Adipocyte (in vitro differentiated cells): ENCODE data around the gene CRHR1.
A peak's percentile ranks its signal among the peaks of the same experiment; 100 is the strongest.

ENCODE experiments used
- DNase-seq: peaks from one replicate; pipeline ENCODE4 v3.0.0-alpha.2; 2015; ENCODE audit warnings: low read depth
- H3K27me3 ChIP-seq: replicated peaks from 2 replicates; pipeline ENCODE4 v1.7.0; 2013; ENCODE audit warnings: mild to moderate bottlenecking, low read length, moderate library complexity; ENCODE audit not compliant: control insufficient read depth, insufficient read depth
- H3K36me3 ChIP-seq: 2 replicates; pipeline ENCODE4 v1.7.0; 2013; ENCODE audit warnings: low read length, mild to moderate bottlenecking, moderate library complexity; ENCODE audit not compliant: control insufficient read depth, insufficient read depth, severe bottlenecking
- H3K4me1 ChIP-seq: 2 replicates; pipeline ENCODE4 v1.7.0; 2013; ENCODE audit warnings: mild to moderate bottlenecking, low read length, moderate library complexity; ENCODE audit not compliant: control insufficient read depth, insufficient read depth
- H3K4me3 ChIP-seq: 2 replicates; pipeline ENCODE4 v1.7.0; 2013; ENCODE audit warnings: mild to moderate bottlenecking, low read length, moderate library complexity
- H3K9ac ChIP-seq: 2 replicates; pipeline ENCODE4 v1.7.0; 2013; ENCODE audit warnings: mild to moderate bottlenecking, low read length, moderate library complexity
- H3K9me3 ChIP-seq: 2 replicates; pipeline ENCODE4 v1.7.0; 2013; ENCODE audit warnings: mild to moderate bottlenecking, low read length, moderate library complexity; ENCODE audit not compliant: control insufficient read depth

CRHR1 gene

DNA sequence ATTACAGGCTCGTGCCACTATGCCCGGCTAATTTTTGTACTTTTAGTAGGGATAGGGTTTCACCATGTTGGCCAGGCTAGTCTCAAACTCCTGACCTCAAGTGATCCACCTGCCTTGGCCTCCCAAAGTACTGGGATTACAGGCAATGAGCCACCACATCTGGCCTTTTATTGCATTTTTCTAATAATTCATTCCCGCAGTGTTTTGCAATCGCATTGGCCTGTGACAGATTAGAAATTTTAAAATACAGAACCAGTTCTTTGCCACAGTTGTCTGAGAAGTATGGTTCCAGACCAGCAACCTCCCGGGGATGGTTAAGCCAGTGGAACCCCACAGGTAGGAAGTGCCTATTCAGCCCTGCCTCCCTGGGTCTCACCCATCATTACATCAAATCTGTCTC lies 3.2 kb upstream of the CRHR1 start:
- peaks cover 3% of the 10 kb centered on the region for H3K4me1 ChIP-seq
- no peak for DNase-seq
- no peaks in the 10 kb centered on the region for H3K9me3 ChIP-seq
- H3K36me3 ChIP-seq, result no peaks in the 10 kb centered on the region
- H3K27me3 ChIP-seq, result peaks cover 70% of the 10 kb centered on the region
- no peak overlapping the region for H3K9ac ChIP-seq
- no peak overlapping the region for H3K4me3 ChIP-seq

DNA sequence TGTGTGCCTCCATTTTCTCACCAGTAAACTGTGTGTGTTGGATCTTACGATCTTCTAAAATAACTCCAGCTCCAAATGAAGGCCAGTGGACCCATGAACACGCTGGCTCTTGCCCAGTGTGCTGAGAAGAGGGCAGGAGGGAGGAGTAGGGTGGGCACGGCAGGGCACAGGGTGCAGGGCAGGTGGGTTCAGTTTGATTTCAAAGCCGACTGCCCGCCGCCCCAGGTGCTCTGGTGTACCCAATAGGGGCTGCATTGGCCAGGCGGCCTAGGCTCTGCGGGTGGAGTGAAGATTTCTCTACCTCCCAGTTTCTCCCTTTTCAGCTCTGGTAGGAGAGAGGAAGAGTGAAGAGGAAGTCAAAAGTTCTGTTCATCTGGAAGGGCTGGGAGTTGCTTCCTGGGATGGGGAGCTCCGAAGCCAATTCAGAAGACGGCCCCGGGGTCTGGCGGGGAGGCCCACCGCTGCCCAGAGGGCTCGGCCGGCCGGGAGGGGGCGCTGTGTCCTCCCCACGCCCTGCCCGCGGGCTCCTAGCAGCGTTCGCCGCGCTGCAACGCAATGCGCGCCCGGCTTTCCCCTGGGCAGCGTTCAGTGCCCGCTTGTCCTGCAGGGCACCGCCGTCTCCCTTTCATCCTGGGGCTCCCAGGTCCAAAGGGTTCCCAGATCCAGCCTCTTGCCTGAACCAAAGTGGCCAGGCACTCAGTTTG lies 1.1 kb upstream of the CRHR1 start:
- Histone ChIP-seq H3K9me3 (no peaks in the 10 kb centered on the region), H3K9ac (no peak overlapping the region), H3K4me1 (peaks cover 3% of the 10 kb centered on the region), H3K36me3 (no peaks in the 10 kb centered on the region), H3K4me3 (no peak overlapping the region), H3K27me3 (peaks cover 74% of the 10 kb centered on the region)
- peak; percentile 24 for DNase-seq

DNA sequence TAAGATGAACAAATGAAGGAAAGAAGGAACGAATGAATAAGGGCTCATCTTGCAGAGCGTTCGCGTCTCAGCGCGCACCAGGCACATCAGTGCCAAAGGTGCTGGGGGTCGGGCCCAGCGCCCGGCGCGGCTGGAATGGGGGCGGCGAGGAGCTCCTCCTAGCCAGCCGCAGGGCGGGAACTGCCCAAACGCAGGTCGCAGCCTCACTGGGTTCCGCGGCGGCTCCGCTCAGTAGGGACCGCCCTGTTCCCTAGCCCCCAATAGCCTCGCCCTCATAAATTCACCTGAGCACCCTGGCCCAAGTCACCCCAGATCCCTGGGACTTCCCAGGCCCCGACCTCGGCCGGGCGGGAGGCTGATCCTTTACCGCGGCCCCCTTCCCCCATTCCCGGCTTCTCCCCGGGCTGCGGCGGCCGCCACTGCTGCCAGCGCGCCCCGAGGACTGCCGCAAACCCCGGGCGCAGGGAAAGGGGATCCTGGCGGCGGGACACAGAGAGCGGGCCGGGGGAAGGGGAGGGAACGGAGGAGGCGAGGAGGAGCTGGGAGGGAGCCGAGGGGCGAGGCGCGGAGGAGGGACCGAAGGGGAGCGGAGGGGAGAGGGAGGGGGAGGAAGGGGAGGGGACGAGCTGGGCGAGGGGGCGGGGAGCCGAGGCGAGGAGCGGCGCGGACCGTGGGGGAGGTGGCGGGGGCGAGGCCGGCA lies 377 bp upstream of the CRHR1 start:
- DNase-seq, result peak; percentile 20
- Histone ChIP-seq H3K27me3 (peaks cover 76% of the 10 kb centered on the region), H3K9ac (no peak overlapping the region)

DNA sequence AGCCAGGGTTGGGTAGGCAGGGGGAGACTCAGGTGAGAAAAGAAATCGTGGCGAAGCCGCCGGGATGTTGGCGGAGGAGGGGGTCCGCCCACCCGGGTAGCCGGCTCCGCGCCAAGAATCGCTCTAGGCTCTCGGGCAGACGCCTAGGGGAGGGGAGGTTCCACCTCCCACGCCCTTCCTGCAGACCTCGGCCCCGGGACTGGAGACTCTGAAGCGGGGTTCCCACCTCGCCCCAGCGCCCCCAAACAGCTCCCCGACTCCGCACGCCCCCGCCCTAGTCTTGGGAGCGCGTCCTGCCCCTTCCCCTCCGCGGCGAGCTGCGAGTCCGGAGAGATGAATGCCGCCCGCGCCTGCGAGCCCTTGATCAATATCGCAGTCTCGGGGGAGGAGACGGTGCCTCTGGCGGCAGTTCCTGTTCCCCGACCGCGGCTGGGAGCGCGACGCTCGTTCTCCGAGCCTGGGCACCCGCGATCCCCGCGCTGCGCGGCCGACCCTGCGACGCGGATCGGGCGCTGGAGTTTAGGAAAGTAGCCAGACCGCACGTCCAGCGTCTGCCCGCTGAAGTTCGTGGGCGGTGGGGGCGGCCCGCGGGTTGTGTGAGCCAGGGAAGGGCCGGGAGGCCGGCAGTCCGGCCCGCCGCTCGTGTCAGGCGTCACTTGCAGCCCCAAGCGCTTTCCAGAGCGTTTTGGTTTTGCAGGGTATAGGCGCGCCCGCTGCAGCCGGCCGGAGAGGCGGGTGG lies 790 bp downstream of the CRHR1 start:
- peak; percentile 45 for DNase-seq
- peaks cover 78% of the 10 kb centered on the region for H3K27me3 ChIP-seq

More for the DNA sequence above, 377 bp upstream of the CRHR1 start:
- Histone ChIP-seq H3K4me3 (no peak overlapping the region), H3K36me3 (no peaks in the 10 kb centered on the region), H3K4me1 (peaks cover 3% of the 10 kb centered on the region), H3K9me3 (no peaks in the 10 kb centered on the region)

DNA sequence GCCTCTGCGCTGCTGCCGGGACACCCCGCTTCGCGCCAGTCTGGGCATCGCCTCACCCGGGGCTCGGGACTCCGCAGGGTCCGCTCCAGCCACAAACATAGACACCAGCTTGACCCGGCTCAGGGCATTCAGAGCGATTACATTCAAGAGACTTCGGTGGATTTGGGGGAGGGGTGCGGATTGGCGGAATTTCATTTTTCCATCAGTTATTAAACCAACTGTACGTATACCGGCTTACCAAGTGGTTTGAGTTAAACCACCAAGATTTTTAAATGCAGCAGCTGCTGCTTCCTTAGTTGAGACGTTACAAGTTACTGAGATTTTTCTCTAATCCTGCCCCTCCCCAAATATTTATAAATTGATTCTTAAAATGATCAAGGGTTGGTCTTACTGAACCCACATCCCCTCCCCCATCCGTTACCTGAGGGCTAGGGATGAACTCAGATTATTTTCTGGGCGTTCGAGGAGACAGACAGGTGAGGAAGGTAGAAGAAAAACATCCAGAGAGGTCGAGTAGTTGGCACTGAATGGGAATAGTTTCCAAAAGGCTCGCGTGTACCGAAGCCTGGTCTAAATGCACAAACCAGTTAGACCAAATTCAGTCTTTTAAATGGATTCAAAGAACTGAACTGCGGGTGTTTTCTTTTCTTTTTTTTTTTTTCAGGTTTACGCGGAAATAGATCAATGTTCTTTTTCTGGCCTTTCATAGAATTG lies 1.5 kb downstream of the CRHR1 start:
- Histone ChIP-seq H3K9me3 (no peaks in the 10 kb centered on the region), H3K4me1 (peaks cover 3% of the 10 kb centered on the region), H3K4me3 (peak overlapping the region; percentile 37), H3K9ac (no peak overlapping the region), H3K27me3 (peaks cover 78% of the 10 kb centered on the region), H3K36me3 (no peaks in the 10 kb centered on the region)
- no peak for DNase-seq

More for the DNA sequence above, 790 bp downstream of the CRHR1 start:
- Histone ChIP-seq H3K36me3 (no peaks in the 10 kb centered on the region), H3K9ac (no peak overlapping the region), H3K9me3 (no peaks in the 10 kb centered on the region), H3K4me3 (peak overlapping the region; percentile 37), H3K4me1 (peaks cover 3% of the 10 kb centered on the region)

DNA sequence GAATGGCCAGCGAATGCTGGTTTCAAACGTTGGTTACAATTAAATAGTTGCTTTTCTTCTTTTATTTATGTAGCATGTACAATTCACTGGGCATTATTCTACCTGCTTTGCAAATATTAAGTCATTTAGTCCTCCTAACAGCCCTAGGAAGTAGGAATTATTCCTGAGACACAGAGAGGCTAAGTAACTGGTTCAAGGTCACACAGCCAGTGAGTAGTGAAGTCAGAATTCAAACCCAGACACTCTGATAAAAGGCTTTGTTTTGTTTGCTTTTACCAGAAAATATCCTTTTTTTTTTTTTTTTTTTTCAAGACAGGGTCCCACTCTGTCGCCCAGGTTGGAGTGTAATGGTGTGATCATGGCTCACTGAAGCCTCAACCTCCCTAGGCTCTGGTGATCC lies 2.2 kb downstream of the CRHR1 start:
- DNase-seq, result no peak
- H3K9ac ChIP-seq, result no peak overlapping the region

DNA sequence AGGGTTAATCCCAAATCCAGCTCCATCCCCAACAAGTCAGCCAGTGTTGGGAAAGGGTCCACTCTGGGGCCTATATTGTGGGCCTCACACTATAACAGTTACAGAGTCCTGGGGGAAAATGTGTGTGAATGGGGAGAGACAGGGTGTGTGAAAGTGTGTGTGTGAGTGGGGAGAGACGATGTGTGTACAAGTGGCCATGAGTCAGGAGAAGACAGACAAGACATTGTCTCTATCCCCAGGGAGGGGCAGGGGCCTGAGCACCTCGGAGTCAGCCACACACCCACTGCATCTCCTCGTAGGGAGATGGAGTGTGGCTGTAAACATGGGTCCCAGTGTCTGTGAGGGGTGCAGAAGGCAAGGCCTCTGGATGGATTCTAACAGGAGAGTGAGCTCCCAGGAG lies 2.9 kb downstream of the CRHR1 start:
- H3K27me3 ChIP-seq, result peaks cover 87% of the 10 kb centered on the region
- DNase-seq, result no peak
- no peaks in the 10 kb centered on the region for H3K9me3 ChIP-seq
- no peak overlapping the region for H3K4me3 ChIP-seq
- H3K9ac ChIP-seq, result no peak overlapping the region
- H3K36me3 ChIP-seq, result no peaks in the 10 kb centered on the region
- no peaks in the 10 kb centered on the region for H3K4me1 ChIP-seq

More for the DNA sequence above, 2.2 kb downstream of the CRHR1 start:
- Histone ChIP-seq H3K27me3 (peaks cover 83% of the 10 kb centered on the region), H3K9me3 (no peaks in the 10 kb centered on the region), H3K4me3 (no peak overlapping the region), H3K4me1 (peaks cover under 1% of the 10 kb centered on the region), H3K36me3 (no peaks in the 10 kb centered on the region)

DNA sequence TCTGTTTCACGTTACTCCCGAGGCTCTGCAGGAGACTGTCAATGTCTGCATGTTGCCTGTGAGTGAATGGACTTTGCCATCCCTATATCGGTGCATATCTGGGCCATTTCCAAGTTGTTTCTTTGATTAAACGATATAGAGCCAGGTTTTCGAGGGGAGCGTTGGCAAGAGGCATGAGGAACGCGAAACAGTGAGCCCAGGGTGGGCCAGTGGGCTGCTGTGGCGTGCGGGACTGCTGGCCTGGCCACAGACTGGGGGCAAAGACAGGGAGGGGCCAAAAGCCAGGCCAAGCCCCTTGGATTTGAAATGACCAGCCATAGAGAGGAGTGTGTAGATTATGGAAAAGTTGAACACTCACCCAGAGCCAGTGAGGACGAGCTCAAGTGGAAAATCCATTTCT lies 3.5 kb downstream of the CRHR1 start:
- H3K36me3 ChIP-seq, result no peaks in the 10 kb centered on the region
- no peak for DNase-seq
- no peak overlapping the region for H3K9ac ChIP-seq
- H3K4me1 ChIP-seq, result no peaks in the 10 kb centered on the region
- H3K27me3 ChIP-seq, result peaks cover 87% of the 10 kb centered on the region
- H3K9me3 ChIP-seq, result no peaks in the 10 kb centered on the region
- no peak overlapping the region for H3K4me3 ChIP-seq

DNA sequence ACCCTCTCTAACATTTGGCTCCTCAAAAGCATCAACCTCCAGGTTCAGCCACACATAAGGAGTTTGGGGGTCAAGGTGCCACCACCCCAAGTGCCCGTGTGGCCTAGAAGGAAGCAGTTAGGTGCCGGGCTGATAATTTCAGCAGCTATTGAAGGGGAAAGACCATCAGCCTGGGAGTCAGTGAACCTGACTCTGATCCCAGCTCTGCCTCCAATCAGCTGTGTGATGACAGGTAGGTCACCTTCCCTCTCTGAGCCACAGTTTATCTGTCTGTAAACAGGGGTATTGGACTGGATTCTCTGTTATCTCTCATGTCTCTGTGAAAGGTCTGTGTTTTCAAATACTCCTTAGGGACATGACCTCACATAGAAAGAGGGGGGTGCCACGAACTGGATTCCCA lies 3.9 kb downstream of the CRHR1 start:
- Histone ChIP-seq H3K4me3 (no peak overlapping the region), H3K9me3 (no peaks in the 10 kb centered on the region), H3K9ac (no peak overlapping the region), H3K36me3 (no peaks in the 10 kb centered on the region), H3K27me3 (peaks cover 87% of the 10 kb centered on the region), H3K4me1 (no peaks in the 10 kb centered on the region)
- DNase-seq, result no peak

DNA sequence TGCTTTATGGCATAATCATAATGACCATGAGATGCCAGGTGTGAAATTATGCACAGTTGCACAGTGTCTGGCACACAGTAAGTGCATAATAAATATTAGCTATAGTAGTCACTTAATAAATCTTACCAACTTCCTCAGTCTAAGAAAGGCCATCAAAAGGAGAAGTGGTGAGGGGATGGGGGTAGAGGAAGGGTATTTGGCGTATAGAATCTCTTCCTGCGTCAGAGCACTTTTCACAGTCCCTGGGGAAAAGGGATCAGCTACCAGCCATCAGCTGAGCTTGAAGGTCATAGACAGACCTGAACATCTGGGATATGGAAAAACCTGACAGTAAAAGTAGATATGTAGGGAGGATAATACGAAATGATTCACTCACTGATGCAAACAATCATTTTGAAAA lies 5.8 kb downstream of the CRHR1 start:
- Histone ChIP-seq H3K9me3 (no peaks in the 10 kb centered on the region), H3K27me3 (peaks cover 94% of the 10 kb centered on the region), H3K4me1 (no peaks in the 10 kb centered on the region), H3K4me3 (no peak overlapping the region), H3K36me3 (no peaks in the 10 kb centered on the region), H3K9ac (no peak overlapping the region)
- DNase-seq, result no peak
